ENCODE results near the gene CELF2.

The CELF2 gene

GRCh38 chr10:11063856-11064255, 46.2 kb downstream of the CELF2 start:
- no peak for DNase-seq

GRCh38 chr10:11064832-11065231, 47.2 kb downstream of the CELF2 start:
- DNase-seq: no peak

DNA sequence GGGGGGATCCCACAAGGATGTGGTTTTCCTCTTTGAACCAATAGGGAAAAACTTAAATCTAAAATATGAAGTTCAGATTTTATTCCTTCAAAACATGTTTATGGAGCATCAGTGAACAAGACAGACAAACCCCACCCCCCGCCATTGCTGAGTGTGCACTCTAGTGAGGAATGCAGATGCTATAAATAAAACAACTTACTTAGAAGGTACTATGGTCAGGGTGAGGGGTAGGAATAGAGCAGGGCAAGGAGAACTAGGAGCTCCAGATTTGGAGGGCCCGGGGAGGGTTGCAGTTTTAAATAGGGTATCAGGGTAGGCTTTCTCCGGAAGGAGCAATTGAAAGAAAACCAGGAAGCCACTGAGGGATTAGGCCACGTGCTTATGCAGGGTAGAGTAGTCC, 47.9 kb downstream of the CELF2 start:
- DNase-seq: no peak

GRCh38 chr10:11066520-11066919, 48.8 kb downstream of the CELF2 start:
- DNase-seq: no peak

GRCh38 chr10:11068861-11069633, 51.4 kb downstream of the CELF2 start:
- no peak for DNase-seq

DNA sequence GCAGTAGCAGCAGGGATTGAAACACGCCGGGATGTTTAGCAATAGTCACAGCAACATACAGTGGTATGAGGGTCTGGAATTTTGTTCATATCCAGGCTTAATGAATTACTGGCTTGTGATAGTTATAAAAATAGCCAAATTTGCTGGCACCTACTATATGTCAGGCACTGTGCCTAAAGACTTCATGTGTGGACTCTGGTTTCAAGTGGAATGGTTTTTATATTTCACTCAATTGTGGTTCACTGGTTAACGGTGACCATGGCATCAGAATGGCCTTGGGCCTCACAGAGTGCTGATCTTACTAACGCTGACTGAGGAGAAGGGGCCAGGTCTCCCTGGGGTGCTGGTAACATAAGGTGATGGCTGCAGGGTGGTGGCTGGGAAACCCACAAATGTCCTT, 55.7 kb downstream of the CELF2 start:
- DNase-seq: no peak

DNA sequence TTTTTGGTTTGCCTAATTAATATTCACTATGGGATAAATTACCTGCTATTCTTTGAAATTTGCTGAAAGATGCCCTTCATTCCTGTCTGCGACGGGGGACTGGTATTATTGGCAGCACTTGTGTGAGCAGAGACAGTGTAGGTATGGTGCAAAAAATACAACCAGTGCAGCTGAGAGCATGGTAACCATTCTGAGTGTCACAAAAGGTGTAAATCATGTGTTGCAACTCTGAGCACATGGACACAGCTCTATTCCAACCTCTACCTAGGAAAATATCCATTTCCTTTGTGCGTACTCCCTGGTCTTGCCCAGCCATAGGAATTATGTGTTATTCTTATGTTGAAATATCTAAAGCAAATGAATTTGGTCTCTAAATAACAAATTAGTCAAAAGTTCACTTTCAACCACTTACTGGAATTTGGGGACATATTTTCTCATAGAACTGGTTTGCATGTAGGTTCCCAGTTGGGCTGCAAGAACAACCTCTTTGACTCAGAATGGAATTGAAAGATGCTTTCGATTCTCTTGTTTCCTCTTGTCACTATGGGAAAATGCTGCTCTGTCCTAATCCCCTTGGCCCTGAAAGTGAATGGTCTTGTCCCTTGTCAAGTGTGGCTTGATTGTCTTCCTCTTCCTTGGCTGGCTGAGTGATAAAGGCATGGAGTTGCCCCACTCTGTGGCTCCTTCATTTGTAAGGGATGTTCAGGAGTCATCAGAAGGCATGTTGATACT, 57.0 kb downstream of the CELF2 start:
- no peak for DNase-seq

- DNase-seq: no peak
Measured at GRCh38 chr10:11076221-11076620, 58.5 kb downstream of the CELF2 start.

- DNase-seq: no peak
Measured at GRCh38 chr10:11080564-11080984, 62.9 kb downstream of the CELF2 start.

- DNase-seq: no peak
Measured at GRCh38 chr10:11081408-11081807, 63.7 kb downstream of the CELF2 start.

GRCh38 chr10:11082526-11082925, 64.9 kb downstream of the CELF2 start:
- no peak for DNase-seq

DNA sequence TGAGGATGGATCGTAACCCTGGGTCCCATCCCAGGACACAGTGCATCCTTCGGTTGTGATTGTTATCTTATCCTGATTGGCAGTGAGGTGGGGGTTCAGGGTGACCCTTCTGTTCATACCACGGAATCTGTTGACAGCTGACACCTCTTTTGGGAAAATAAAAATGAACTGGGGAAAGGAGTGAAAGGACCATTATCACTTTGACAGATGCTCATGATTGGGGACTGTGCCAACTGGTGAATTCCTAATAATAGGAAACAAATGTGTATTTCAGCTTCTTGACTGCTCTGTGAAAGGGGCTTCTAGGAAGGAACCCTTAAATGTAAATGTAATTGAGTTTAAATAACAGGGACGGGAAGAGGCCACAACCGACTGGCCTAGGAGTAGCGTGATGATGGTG, 65.4 kb downstream of the CELF2 start:
- DNase-seq: no peak

GRCh38 chr10:11085545-11085944, 67.9 kb downstream of the CELF2 start:
- no peak for DNase-seq

DNA sequence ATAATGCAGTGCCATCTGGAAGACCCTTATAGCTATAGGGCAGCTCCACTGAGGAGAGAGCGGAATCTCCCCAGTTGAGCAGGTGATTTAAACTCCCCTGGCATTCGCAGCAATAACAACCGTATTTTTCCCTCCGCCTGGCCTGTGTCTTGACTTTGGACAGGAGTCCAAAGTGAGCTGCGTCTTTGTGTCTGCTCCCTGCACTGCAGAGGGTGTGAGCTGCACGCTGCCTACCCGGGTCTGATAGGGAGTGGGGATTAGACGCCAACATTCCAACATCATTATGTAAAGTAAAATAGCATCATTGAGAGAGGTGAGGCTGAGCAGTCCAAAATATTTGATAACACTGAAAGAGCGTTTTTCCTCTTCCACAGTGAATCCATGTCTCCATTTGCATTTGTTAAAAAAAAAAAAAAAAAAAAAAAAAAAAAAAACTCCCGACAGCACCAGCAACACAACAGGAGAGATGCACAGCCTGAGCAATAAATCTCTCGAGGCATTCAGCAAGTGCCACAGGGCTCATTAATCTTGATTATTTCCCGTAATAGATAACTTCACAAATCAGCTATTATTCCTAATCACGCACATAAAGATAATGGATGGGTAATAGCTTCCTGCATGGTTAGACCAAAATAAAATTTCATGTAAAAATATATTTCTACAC, 68.6 kb downstream of the CELF2 start:
- DNase-seq: no peak

- DNase-seq: no peak
Measured at GRCh38 chr10:11087372-11087771, 69.7 kb downstream of the CELF2 start.

GRCh38 chr10:11088709-11089108, 71.0 kb downstream of the CELF2 start:
- no peak for DNase-seq

DNA sequence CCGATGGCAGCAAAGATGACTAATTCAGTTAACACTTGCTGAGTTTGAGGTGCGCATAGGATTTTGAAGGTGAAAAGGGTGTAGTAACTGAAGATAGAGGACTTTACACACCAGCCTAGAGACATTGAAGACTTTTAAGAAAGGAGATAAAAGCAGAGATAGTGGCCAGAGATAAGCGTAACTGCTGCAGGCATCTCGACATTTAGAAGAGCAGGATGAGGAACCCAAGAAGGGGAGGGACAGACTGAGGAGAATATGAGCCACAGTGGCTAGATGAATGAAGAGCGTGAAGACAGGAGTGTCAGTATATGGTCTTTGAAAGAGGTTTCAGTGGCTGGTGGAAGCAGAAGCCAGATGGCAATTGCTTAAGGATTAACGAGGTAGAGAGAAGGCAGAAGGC, 71.6 kb downstream of the CELF2 start:
- DNase-seq: no peak

- DNase-seq: no peak
Measured at GRCh38 chr10:11091517-11092102, 73.9 kb downstream of the CELF2 start.

- DNase-seq: no peak
Measured at GRCh38 chr10:11093771-11094736, 76.4 kb downstream of the CELF2 start.

GRCh38 chr10:11095374-11095801, 77.7 kb downstream of the CELF2 start:
- DNase-seq: no peak

GRCh38 chr10:11096422-11096821, 78.8 kb downstream of the CELF2 start:
- no peak for DNase-seq

- no peak for DNase-seq
Measured at GRCh38 chr10:11097686-11098085, 80.0 kb downstream of the CELF2 start.
